Putamen (tissue), 1 donor: ENCODE data around the gene HMGXB4.
"Not testable (repeated sequence)": the region's sequence is repeated elsewhere in the genome, so short reads cannot be mapped to it uniquely, and the experiment has no call there.

ENCODE experiments used
- DNase-seq: peaks from one replicate; pipeline ENCODE4 v3.0.0-alpha.2; 2016; ENCODE audit warnings: low spot score

Gene HMGXB4, protein sequence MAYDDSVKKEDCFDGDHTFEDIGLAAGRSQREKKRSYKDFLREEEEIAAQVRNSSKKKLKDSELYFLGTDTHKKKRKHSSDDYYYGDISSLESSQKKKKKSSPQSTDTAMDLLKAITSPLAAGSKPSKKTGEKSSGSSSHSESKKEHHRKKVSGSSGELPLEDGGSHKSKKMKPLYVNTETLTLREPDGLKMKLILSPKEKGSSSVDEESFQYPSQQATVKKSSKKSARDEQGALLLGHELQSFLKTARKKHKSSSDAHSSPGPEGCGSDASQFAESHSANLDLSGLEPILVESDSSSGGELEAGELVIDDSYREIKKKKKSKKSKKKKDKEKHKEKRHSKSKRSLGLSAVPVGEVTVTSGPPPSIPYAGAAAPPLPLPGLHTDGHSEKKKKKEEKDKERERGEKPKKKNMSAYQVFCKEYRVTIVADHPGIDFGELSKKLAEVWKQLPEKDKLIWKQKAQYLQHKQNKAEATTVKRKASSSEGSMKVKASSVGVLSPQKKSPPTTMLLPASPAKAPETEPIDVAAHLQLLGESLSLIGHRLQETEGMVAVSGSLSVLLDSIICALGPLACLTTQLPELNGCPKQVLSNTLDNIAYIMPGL

DNA sequence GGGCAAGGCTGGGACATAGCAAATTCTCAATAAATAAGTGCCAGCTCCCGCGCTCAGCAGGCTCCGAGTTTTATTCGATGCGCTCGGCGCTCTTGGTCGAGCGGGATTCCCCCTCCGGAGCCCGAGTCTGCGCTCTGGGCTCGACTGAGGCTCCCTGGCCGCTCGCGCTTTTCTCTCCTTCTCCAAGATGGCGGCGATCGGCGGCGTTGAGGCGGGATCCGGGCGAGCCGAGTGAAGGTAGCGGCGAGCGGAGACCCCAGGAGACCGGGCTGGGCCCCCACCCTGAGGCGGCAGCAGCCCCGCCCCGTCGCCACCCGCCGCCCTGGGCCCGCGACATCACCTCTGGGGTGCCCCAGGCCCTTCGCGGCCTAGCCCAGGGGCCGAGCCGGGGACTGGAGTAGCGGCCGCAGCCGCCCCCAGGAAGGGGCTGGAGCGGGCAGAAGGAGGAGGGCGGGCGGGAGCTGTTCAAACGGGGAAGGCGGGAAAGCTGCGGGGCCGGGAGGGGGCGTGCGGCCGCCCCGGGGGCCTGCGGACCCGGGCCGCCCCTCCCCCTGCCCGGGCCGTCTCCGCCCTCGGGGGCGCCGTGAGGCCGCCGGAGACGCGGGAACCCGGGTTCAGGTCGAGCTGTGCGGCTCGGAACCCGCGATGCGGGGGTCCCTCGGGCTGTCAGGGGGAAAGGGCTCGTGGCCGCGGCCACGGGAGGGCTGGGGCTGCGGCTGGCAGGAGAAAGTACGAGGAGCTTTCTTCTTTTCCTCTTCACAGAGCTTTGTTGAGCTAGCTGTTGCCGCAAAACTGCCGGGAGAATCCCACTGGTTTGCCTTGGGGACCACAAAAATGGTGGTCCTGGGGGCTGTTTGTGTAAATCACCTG, at the start of gene HMGXB4:
HMGXB4 (plus strand) TSS at position 173 of the 870 bp plus-strand sequence. CDS start 4,898 bp downstream, outside the sequence.
- DNase-seq: peak; percentile 90

DNA sequence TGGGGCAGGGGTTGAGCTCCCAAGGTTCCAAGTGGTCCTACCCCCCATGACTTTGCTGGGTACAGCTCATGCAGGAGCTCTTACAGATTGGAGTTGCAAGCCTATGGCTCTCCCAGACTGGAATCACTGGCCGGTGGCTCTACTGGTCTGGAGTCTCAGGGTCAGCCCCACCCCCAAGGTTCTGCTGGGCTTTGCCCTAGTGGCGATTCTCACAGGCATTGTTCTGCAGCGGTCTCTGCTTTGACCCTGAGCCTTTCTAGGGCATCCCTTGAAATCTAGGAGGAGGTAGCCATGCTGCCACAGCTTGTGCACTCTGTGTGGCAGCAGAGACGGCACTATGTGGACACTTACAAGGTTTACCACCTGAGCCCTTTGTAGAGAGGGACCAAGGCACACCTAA, 49.3 kb upstream of the HMGXB4 start:
- DNase-seq: no peak

DNA sequence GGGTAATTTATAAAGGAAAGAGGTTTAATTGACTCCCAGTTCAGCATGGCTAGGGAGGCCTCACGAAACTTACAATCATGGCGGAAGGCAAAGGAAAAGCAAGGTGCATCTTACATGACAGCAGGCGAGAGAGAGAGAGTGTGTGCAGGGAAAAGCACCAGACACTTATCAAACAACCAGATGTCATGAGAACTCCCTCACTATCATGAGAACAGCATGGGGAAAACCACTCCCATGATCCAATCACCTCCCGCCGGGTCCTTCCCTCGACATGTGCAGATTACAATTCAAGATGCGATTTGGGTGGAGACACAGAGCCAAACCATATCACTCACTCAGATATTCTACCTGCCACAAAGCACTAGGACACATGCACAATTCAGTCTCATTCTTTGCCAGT, 48.1 kb upstream of the HMGXB4 start:
- DNase-seq: no peak

DNA sequence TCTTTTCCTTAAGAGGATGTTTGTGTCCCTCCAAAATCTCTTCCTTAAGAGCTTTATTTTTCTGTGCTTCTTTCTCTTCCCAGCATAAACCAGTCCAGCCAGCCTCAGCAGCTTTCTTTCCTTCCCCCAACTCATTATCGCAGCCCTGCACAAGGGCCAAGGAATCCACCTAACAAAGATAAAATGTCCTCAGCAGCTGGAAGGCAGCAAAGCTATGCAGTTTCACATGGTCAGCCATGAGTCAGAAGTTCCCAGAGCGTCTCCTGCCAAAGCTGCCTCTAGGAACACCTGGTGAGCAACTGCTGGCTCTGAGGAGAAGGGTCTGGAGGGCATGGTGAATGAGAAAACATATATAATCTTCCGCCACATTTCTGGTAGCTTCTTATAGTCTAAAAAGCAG, 45.3 kb upstream of the HMGXB4 start:
- no peak for DNase-seq

DNA sequence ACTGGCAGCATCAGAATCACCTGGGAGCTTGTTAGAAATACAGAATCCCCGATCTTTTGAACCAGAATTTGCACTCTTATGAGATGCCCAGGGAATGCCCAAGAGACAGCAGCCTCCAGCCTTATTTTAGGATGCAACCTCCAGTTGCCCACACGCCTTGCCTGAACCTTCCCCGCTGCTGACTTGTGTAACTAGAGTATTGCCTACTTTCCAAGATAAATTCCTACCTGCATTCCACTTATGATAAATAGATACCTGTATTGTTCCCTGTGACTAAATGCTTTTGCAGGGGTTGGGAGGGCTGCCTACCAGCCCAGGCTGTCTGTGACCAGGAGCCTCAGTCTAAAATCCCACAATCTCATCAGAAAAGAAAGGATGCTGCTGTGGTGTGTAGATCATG, 44.3 kb upstream of the HMGXB4 start:
- no peak for DNase-seq

DNA sequence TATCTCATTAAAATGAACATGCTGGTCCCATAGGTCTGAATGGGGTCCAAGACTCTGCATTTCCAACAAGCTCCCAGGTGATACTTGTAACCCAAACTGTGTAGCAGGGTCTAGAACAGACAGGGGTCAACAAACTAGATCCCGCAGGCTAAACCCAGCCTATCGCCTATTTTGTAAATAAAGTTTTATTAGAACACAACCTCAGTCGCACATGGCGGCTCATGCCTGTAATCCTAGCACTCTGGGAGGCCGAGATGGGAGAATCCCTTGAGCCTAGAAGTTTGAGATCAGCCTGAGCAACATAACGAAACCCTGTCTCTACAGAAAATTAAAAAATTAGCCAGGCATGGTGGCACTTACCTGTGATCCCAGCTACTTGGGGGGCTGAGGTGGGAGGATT, 42.3 kb upstream of the HMGXB4 start:
- DNase-seq: no peak

DNA sequence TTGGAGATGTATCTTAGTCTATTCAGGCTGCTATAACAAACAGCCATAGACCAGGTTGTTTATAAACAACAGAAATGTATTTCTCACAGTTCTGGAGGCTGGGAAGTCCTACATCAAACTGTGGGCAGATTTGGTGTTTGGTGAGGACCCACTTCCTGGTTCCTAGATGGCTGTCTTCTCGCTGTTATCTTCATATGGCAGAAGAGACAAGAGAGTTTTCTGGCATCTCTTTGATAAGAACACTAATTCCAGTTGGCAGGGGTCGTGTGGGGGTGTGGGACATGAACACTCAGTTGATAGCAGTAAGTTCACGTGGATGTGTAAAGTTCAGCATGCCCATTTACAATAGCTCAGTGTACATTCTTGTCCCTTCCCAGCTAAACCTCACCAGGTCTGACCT, 41.3 kb upstream of the HMGXB4 start:
- DNase-seq: no peak

DNA sequence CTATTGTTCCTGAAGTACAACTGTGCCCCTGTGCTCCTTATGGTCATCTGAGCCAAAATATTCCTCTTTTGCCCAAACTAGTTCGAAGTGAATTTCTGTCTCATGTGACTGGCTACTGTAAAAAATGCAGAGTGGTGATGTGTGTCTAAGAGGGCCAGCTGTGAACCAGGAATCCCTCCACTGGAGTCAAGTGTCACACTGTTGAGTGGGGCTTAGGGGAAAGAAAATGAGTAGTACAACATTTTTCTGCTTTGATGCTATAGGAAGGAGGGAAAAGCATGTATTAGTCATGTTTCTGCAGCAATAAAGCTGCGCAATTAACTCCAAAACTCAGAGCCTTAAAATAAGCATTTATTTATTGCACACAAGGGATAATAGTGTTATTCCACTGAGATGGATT, 39.8 kb upstream of the HMGXB4 start:
- DNase-seq: no peak

DNA sequence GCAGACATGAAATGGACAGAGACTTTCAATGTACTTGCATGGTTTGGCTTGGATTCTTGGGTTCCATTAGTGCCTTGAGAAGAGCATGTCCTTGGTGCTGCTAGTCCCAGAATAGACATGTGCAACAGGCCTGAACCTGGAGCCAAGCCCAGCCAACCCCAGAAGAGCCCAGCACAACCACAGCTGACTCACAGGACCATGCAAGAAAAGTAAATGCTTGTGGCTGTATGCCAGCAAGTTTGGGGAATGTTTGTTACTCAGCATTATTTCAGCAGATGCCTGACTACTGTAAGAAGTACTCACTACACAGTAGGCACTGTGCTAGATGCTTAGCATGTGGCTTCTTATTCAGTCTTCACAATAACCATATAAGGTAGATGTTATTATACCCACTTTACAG, 39.2 kb upstream of the HMGXB4 start:
- DNase-seq: no peak

DNA sequence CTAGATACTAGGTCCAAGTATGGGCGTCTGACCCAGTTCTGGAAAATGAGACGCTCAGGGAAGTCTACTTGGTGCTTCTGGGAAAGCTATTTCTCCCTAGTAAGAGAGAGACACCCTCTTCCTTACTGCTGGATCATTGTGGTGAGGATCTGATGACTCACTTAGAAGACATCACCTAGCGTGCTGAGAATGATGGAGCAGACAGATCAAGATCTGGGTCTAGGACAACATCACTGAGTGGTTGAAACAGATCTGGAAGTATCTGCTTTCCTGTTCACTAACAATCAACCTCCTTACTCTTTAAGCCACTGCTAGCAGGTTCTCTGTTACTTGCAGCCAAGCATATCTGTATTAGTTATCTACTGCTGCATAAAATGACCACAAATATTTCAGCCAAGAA, 38.3 kb upstream of the HMGXB4 start:
- DNase-seq: no peak

DNA sequence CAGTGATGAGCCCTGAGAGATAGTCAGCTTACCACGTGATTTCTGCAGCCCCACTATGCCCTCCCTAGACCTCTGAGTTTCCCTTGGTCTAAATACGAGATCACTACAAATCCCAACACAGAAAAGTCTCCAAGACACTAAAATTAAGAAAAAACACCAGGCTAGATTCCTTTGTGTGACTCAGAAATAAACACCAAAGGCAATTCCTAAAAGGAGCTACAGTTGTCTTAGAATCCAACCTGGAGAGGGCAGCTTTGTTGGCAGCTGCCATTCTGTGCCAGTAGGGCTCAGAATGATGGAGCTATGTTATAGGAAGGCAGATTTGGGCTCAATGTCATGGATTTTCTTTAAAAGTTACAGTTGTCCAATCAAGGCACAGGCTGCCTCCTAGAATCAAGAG, 37.1 kb upstream of the HMGXB4 start:
- DNase-seq: no peak

DNA sequence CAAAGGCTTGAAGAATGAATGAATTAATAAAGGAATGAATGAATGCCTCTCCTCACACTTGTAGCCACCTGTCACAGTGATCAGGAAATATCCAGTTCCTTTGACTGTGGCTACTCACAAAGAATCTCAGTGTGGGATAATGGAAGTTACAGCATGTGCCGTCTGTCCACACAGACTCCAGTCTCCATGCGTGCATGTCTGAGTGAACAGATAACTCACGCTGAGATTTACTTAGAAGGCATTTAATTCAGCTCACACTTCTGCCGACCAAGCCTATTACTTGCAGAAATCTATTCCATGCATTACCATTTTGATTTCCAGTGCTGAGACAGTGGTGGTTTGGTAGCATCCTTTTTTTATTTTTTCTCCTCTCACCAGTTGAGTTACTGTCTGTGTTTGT, 32.3 kb upstream of the HMGXB4 start:
- no peak for DNase-seq

DNA sequence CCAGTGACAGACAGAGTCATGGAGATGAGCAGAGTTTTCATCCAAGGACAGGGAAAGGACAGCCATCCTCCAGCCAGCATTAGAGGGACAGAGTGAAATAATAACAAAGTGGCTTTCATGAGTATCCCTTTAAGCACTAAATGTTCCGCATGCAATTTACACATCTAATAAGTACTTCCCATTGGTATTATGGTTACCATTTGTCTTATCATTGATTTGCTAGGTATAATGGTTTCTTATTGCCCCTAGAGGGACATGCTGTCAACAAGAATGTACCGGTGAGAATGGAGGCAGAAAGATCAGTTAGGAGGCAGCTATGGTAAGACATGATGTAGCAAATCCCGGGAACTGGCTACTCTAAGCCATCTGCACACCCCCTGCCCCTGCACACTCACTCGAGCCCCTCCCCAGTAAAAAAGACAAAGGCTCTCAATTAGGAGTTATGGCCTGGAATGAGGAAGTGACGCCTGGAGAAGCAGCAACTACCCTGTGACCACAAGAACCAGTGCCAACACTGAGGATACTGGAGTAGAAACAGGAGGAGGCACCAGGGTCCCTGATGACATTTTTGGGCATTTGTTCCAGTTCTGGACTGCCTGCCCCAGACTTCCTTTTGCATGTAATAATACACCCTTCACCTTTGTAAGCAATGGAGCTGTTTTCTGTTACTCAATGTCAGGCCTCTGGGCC, 30.2 kb upstream of the HMGXB4 start:
- DNase-seq: no peak

DNA sequence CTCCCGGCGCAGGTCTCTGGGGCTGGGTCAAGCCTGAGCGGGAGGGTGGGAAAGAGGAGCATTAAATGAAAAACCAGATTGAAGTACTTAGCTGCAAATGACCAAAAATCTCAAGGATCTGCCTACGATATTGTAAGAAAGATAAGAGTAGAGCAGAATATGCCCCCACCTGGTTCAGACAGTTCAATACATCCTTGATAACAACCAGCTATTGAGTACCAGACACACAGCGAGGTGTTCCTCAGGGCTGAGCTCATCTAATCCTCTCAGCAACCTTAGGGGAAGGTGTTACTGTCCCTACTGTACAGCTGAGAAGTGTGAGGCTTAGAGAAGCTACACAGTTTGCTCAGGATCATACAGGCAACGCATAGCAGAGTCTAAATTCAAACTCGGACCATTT, 27.4 kb upstream of the HMGXB4 start:
- DNase-seq: no peak

DNA sequence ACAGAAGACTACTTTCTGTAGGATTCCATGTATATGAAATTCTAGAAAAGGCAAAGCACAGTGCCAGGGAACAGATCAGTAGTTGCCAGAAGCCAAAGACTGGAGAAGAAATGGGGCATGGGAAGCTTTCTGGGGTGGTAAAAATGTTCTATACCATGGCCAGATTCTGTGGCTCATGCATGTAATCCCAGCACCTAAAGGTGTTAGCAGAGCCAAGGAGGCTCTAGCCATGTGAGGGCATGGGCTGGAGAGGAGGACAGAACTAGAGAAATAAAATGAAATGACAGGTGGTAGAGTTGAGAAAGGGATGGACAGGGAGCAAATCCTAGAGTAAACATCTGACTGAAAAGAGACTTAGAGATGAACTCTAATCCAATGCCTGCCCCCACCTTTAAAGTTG, 26.9 kb upstream of the HMGXB4 start:
- DNase-seq: no peak

DNA sequence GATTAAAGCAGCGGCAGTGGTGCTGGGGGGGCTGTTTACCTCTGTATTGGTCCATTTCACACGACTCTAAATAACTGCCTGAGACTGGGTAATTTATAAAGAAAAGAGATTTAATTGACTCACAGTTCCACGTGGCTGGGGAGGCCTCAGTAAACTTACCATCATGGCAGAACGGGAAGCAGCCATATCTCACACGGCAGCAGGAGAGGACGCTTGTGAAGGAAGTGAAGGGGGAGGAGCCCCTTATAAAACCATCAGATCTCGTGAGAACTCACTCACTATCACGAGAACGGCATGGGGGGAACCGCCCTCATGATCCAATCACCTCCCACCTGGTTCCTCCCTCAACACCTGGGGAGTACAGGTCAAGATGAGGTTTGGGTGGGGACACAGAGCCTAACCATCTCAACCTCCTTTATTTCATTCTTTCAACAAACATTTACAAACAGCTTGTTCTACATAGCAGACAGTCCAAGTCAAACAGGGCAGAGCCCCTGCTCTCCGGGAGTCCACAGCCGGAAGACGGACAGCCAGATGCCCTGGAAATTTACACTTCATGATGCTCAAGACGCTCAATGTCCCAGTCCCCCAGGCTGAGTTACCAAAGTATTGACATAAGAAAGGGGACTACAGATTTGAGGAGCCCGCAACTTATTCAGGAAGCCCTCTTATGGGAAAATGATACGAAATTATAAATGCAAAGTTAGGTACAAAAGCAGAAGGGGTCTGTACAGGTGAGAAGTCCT, 26.3 kb upstream of the HMGXB4 start:
- no peak for DNase-seq

DNA sequence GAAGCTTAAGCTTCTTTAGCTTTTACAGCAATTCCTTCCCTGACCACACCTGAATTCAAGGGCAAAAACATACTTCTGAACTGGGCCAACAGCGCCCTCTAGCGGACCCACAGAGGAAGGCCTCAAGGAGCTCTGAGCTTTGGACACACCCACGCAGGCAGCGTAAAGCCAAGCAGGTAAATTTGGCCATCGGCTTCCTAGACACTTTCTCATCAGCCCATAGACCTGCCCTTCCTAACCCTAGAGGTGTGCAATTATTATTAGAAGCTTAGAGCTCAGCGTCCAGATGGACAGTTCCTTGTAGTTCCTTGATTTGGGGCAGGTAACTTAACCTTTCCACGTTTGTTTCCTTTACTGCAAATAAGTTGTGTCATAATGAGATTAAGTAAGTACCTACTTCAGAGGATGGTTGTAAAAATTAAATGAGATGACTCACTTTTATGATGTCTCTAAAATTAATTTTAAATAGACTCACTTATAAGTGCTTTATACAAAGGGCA, 25.7 kb upstream of the HMGXB4 start:
- peak; percentile 29 for DNase-seq

DNA sequence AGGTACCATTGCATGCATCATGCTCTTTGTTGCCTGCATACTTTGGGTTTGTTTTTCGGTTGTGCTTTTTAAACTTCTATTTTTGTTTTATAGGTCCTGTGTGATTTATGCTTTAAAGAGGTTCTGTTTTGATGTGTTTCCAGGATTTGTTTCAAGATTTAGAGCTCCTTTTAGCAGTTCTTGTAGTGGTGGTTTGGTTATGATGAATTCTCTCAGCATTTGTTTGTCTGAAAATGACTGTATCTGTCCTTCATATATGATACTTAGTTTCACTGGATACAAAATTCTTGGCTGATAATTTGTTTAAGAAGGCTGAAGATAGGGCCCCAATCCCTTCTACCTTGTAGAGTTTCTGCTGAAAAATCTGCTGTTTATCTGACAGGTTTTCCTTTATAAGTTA, 18.5 kb upstream of the HMGXB4 start:
- DNase-seq: not testable (repeated sequence)

DNA sequence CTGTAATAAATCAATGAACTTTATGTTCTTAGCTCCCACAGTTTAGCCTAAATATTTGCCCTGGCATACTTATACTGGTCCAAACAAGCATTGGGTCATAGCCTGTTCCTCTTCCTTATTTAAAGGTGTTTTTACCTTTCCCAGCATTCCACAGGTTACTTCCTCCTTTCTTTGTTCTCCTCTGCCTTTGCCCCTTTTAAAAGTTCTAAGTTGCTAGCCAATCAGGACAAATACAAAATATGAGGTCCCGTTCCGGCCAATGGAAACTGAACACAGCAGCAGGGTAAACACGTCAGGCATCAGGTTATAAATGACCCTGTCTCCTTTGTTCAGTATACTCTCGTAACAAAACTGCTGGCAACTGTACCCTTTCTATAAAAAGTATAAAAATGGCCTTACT, 12.8 kb upstream of the HMGXB4 start:
- DNase-seq: not testable (repeated sequence)

DNA sequence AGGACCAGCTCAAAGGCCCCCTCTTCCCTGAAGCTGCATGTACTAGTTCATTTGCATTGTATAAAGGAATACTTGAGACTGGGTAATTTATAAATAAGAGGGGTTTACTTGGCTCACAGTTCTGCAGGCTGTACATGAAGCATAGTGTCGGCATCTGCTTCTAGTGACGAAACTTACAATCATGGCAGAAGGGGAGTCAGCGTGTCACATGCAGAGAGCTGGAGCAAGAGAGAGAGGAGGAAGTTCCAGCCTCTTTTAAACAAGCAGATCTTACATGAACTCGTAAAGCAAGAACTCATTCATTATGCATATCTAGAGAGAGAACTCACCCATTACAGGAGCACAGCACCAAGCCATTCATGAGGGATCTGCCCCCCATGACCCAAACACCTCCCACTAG, 7.1 kb upstream of the HMGXB4 start:
- DNase-seq: no peak

DNA sequence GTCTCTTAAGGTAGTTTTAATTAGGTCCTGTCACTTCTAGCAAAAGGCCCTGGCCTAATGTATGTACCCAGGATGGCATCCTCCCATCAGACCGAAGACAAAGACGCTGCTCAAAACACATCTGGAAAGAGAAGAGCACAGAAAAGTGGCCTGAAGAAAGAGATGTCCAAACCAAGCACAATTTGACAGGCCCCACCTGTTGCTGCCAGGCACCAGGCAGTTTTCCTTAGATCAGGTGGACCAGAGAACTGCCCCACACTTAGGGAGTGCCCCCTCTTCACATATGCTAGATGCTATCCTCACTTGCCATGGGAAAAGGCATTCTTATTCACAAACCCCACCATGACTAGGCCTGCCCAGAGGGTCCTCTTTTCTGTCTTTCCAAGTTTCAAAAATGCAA, 3.3 kb upstream of the HMGXB4 start:
- no peak for DNase-seq

DNA sequence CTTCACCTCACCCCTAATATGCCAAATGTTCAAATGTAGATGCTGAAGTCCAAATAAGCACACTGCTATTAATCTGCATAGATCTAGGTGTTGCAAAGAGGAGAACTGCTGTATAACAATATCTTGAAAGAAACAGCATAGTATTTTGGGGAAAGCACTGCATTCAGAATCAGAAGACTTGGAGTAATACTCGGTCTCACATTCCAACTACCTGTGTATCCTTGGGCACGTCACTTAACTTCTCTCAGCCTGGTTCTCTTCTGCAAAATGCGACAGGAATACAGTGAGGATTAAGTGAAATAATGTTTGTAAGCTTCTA, 332 bp upstream of the HMGXB4 start:
- no peak for DNase-seq
